Esophagus squamous epithelium (tissue), 4 donors: Measurements from ENCODE around the gene RPL35A.

Experiments
- CTCF ChIP-seq, 6 experiments: fragments of 450-650 bp in 4 of 6; fragments of 200-600 bp in 2 of 6; sonication (generic) in 2 of 6; IDR thresholded peaks; one replicate each; pipeline ENCODE4 v1.5.1; 2016 to 2019; ENCODE audit warnings: antibody characterized with exemption in 6 of 6, mild to moderate bottlenecking in 4 of 6, moderate library complexity in 4 of 6
- POLR2A ChIP-seq, 4 donors: fragments of 450-650 bp; IDR thresholded peaks; one replicate each; pipeline ENCODE4 v1.6.1; 2017; ENCODE audit warnings: antibody characterized with exemption in 4 of 4, mild to moderate bottlenecking in 4 of 4, moderate library complexity in 3 of 4

- no peak for TF ChIP-seq CTCF (IDR thresholded peaks at IDR 0.05)
- TF ChIP-seq POLR2A (IDR thresholded peaks at IDR 0.05) = no peak
These were observed 7.8 kb downstream of the RPL35A start for GRCh38 chr3:197957790-197958133.
